Measurements from ENCODE around the gene IL12RB2.

IL12RB2 gene

GRCh38 chr1:67327864-67328466 lies 20.3 kb downstream of the IL12RB2 start:
- TF ChIP-seq TCF4 (CRISPR knock-in tag; IDR thresholded peaks at IDR 0.05; ENCODE audit: borderline replicate concordance) (no peak), ARNTL (CRISPR knock-in tag; IDR thresholded peaks at IDR 0.05; ENCODE audit: borderline replicate concordance, low read depth) (no peak), OSR1 (CRISPR knock-in tag; IDR thresholded peaks at IDR 0.05) (no peak), CSDC2 (CRISPR knock-in tag; IDR thresholded peaks at IDR 0.05) (no peak), ZNF70 (CRISPR knock-in tag; IDR thresholded peaks at IDR 0.05) (no peak), ZNF565 (CRISPR knock-in tag; conservative IDR thresholded peaks at IDR 0.05; ENCODE audit: low read depth) (no peak), GLIS3 (CRISPR knock-in tag; IDR thresholded peaks at IDR 0.05) (no peak), ESRRG (CRISPR knock-in tag; IDR thresholded peaks at IDR 0.05) (no peak), RARB (CRISPR knock-in tag; IDR thresholded peaks at IDR 0.05) (no peak), ZFP3 (CRISPR knock-in tag; IDR thresholded peaks at IDR 0.05) (no peak), PATZ1 (CRISPR knock-in tag; IDR thresholded peaks at IDR 0.05; ENCODE audit: borderline replicate concordance) (no peak)
- ATAC-seq, result no peak

GRCh38 chr1:67332653-67333529 lies 25.2 kb downstream of the IL12RB2 start:
- no peak for ATAC-seq
- TF ChIP-seq ZC3H10 (CRISPR knock-in tag; IDR thresholded peaks at IDR 0.05), result no peak
- TF ChIP-seq ARNTL (CRISPR knock-in tag; IDR thresholded peaks at IDR 0.05; ENCODE audit: borderline replicate concordance, low read depth), result no peak
- TF ChIP-seq POU6F1 (CRISPR knock-in tag; IDR thresholded peaks at IDR 0.05; ENCODE audit: borderline replicate concordance, low read depth), result no peak
- no peak for TF ChIP-seq ISL1 (CRISPR knock-in tag; IDR thresholded peaks at IDR 0.05)
- TF ChIP-seq ZFP30 (CRISPR knock-in tag; IDR thresholded peaks at IDR 0.05), result no peak
- TF ChIP-seq SNAI2 (CRISPR knock-in tag; IDR thresholded peaks at IDR 0.05), result no peak
- TF ChIP-seq BACH2 (CRISPR knock-in tag; IDR thresholded peaks at IDR 0.05; ENCODE audit: borderline replicate concordance), result no peak

- TF ChIP-seq ESRRG (CRISPR knock-in tag; IDR thresholded peaks at IDR 0.05), result no peak
- TF ChIP-seq POU6F1 (CRISPR knock-in tag; IDR thresholded peaks at IDR 0.05; ENCODE audit: borderline replicate concordance, low read depth), result no peak
- no peak for TF ChIP-seq PATZ1 (CRISPR knock-in tag; IDR thresholded peaks at IDR 0.05; ENCODE audit: borderline replicate concordance)
- no peak for TF ChIP-seq ARNTL (CRISPR knock-in tag; IDR thresholded peaks at IDR 0.05; ENCODE audit: borderline replicate concordance, low read depth)
- TF ChIP-seq TOX (CRISPR knock-in tag; IDR thresholded peaks at IDR 0.05; ENCODE audit: borderline replicate concordance), result no peak
- no peak for TF ChIP-seq OSR1 (CRISPR knock-in tag; IDR thresholded peaks at IDR 0.05)
- TF ChIP-seq CSDC2 (CRISPR knock-in tag; IDR thresholded peaks at IDR 0.05), result no peak
- no peak for TF ChIP-seq ZNF8 (CRISPR knock-in tag; IDR thresholded peaks at IDR 0.05)
- no peak for TF ChIP-seq GLIS3 (CRISPR knock-in tag; IDR thresholded peaks at IDR 0.05)
- no peak for TF ChIP-seq ZNF565 (CRISPR knock-in tag; conservative IDR thresholded peaks at IDR 0.05; ENCODE audit: low read depth)
- no peak for TF ChIP-seq ZFP3 (CRISPR knock-in tag; IDR thresholded peaks at IDR 0.05)
- ATAC-seq, result no peak
Observed at GRCh38 chr1:67333603-67334002, 25.9 kb downstream of the IL12RB2 start.

- no peak for ATAC-seq
- TF ChIP-seq TOX (CRISPR knock-in tag; IDR thresholded peaks at IDR 0.05; ENCODE audit: borderline replicate concordance) (no peak), ZFP3 (CRISPR knock-in tag; IDR thresholded peaks at IDR 0.05) (no peak), TSHZ2 (CRISPR knock-in tag; IDR thresholded peaks at IDR 0.05) (no peak), OSR1 (CRISPR knock-in tag; IDR thresholded peaks at IDR 0.05) (no peak), ESRRG (CRISPR knock-in tag; IDR thresholded peaks at IDR 0.05) (no peak), RARB (CRISPR knock-in tag; IDR thresholded peaks at IDR 0.05) (no peak), PPARA (CRISPR knock-in tag; IDR thresholded peaks at IDR 0.05; ENCODE audit: borderline replicate concordance) (no peak), CSRNP3 (CRISPR knock-in tag; IDR thresholded peaks at IDR 0.05) (no peak), SNAI2 (CRISPR knock-in tag; IDR thresholded peaks at IDR 0.05) (no peak), TCF4 (CRISPR knock-in tag; IDR thresholded peaks at IDR 0.05; ENCODE audit: borderline replicate concordance) (no peak), ZNF70 (CRISPR knock-in tag; IDR thresholded peaks at IDR 0.05) (no peak), ZC3H10 (CRISPR knock-in tag; IDR thresholded peaks at IDR 0.05) (no peak), GLIS3 (CRISPR knock-in tag; IDR thresholded peaks at IDR 0.05) (no peak)
Observed at GRCh38 chr1:67335411-67335810, 27.7 kb downstream of the IL12RB2 start.

Measured in SK-N-SH treated with all-trans-retinoic acid at 6 μM for 48 hours (cell line).